Measurements from ENCODE around the gene ALPP. TPM values are rescaled to one million over a fixed set of nuclear protein-coding genes. Genes with fewer than 3 reads are reported as not detected.
"Not testable (repeated sequence)": the region's sequence is repeated elsewhere in the genome, so short reads cannot be mapped to it uniquely, and the experiment has no call there.

ALPP gene
- polyA plus RNA-seq, 1 donor from 2014 or later, result not detected

GRCh38 chr2:232332940-232333259, 45.7 kb upstream of the ALPP start:
- Histone ChIP-seq H2AFZ (ENCODE audit: low read depth, low read length) (no peak overlapping the region), H3K9ac (ENCODE audit: low read length) (no peak overlapping the region), H3K36me3 (ENCODE audit: insufficient read depth, low read length) (no peaks in the 10 kb centered on the region), H3K4me2 (ENCODE audit: low read length) (no peak overlapping the region), H3K27ac (ENCODE audit: low read length) (no peak overlapping the region), H3K79me2 (replicated peaks; ENCODE audit: insufficient read depth, low read length) (no peaks in the 10 kb centered on the region), H4K20me1 (ENCODE audit: insufficient read depth) (no peaks in the 10 kb centered on the region), H3K27me3 (ENCODE audit: insufficient read depth, low read depth, low read length) (no peaks in the 10 kb centered on the region), H3K9me2 (ENCODE audit: insufficient read depth, low read length) (no peaks in the 10 kb centered on the region), H3F3A (ENCODE audit: insufficient read depth, low read length, poor library complexity, severe bottlenecking) (no peaks in the 10 kb centered on the region), H3K9me3 (ENCODE audit: low read length) (no peaks in the 10 kb centered on the region), H3K4me3 (ENCODE audit: low read length) (no peak overlapping the region)
- TF ChIP-seq MXI1 (conservative IDR thresholded peaks at IDR 0.05; ENCODE audit: poor library complexity, severe bottlenecking), result no peak
- TF ChIP-seq EZH2 (IDR thresholded peaks at IDR 0.05; ENCODE audit: borderline replicate concordance, insufficient read depth, low read length, poor library complexity, severe bottlenecking), result no peak
- TF ChIP-seq RAD21 (conservative IDR thresholded peaks at IDR 0.05), result no peak
- TF ChIP-seq POLR2AphosphoS5 (IDR thresholded peaks at IDR 0.05), result no peak
- no peak for TF ChIP-seq CTCF (IDR thresholded peaks at IDR 0.05; ENCODE audit: poor library complexity, severe bottlenecking)
- no peak for TF ChIP-seq SMC3 (conservative IDR thresholded peaks at IDR 0.05; ENCODE audit: poor library complexity)
- no peak for TF ChIP-seq REST (IDR thresholded peaks at IDR 0.05; ENCODE audit: borderline replicate concordance)
- no peak for TF ChIP-seq EP300 (conservative IDR thresholded peaks at IDR 0.05; ENCODE audit: poor library complexity, severe bottlenecking)
- TF ChIP-seq TAF1 (IDR thresholded peaks at IDR 0.05; ENCODE audit: low read depth), result no peak

- no peak overlapping the region for H3K9ac ChIP-seq (ENCODE audit: low read length)
- no peak overlapping the region for H3K4me3 ChIP-seq (ENCODE audit: low read length)
- no peak overlapping the region for H3K27ac ChIP-seq (ENCODE audit: low read length)
- no peak overlapping the region for H3K4me2 ChIP-seq (ENCODE audit: low read length)
- H2AFZ ChIP-seq (ENCODE audit: low read depth, low read length), result no peak overlapping the region
- no peaks in the 10 kb centered on the region for H3K27me3 ChIP-seq (ENCODE audit: insufficient read depth, low read depth, low read length)
- TF ChIP-seq CTCF (IDR thresholded peaks at IDR 0.05; ENCODE audit: poor library complexity, severe bottlenecking), result no peak
- TF ChIP-seq MXI1 (conservative IDR thresholded peaks at IDR 0.05; ENCODE audit: poor library complexity, severe bottlenecking), result no peak
- TF ChIP-seq SMC3 (conservative IDR thresholded peaks at IDR 0.05; ENCODE audit: poor library complexity), result no peak
- no peak for TF ChIP-seq RAD21 (conservative IDR thresholded peaks at IDR 0.05)
- TF ChIP-seq EP300 (conservative IDR thresholded peaks at IDR 0.05; ENCODE audit: poor library complexity, severe bottlenecking), result no peak
- no peaks in the 10 kb centered on the region for H3K9me2 ChIP-seq (ENCODE audit: insufficient read depth, low read length)
- no peaks in the 10 kb centered on the region for H3K9me3 ChIP-seq (ENCODE audit: low read length)
- H3F3A ChIP-seq (ENCODE audit: insufficient read depth, low read length, poor library complexity, severe bottlenecking), result no peaks in the 10 kb centered on the region
- H3K79me2 ChIP-seq (replicated peaks; ENCODE audit: insufficient read depth, low read length), result no peaks in the 10 kb centered on the region
- no peaks in the 10 kb centered on the region for H4K20me1 ChIP-seq (ENCODE audit: insufficient read depth)
- H3K36me3 ChIP-seq (ENCODE audit: insufficient read depth, low read length), result no peaks in the 10 kb centered on the region
Observed at GRCh38 chr2:232333361-232334135, 45.0 kb upstream of the ALPP start.

- H3K79me2 ChIP-seq (replicated peaks; ENCODE audit: insufficient read depth, low read length); H3K27ac ChIP-seq (ENCODE audit: low read length); H3K4me3 ChIP-seq (ENCODE audit: low read length); H3K9ac ChIP-seq (ENCODE audit: low read length); H4K20me1 ChIP-seq (ENCODE audit: insufficient read depth); H3K27me3 ChIP-seq (ENCODE audit: insufficient read depth, low read depth, low read length); H2AFZ ChIP-seq (ENCODE audit: low read depth, low read length); H3K36me3 ChIP-seq (ENCODE audit: insufficient read depth, low read length); H3F3A ChIP-seq (ENCODE audit: insufficient read depth, low read length, poor library complexity, severe bottlenecking); H3K9me3 ChIP-seq (ENCODE audit: low read length); H3K9me2 ChIP-seq (ENCODE audit: insufficient read depth, low read length); H3K4me2 ChIP-seq (ENCODE audit: low read length): not testable (repeated sequence)
Observed at GRCh38 chr2:232334136-232334884, 44.2 kb upstream of the ALPP start.

- not testable (repeated sequence) for H3K36me3 ChIP-seq (ENCODE audit: insufficient read depth, low read length); H3F3A ChIP-seq (ENCODE audit: insufficient read depth, low read length, poor library complexity, severe bottlenecking); H3K9me2 ChIP-seq (ENCODE audit: insufficient read depth, low read length); H3K27me3 ChIP-seq (ENCODE audit: insufficient read depth, low read depth, low read length); H4K20me1 ChIP-seq (ENCODE audit: insufficient read depth); H3K4me3 ChIP-seq (ENCODE audit: low read length); H2AFZ ChIP-seq (ENCODE audit: low read depth, low read length); H3K9ac ChIP-seq (ENCODE audit: low read length); H3K9me3 ChIP-seq (ENCODE audit: low read length); H3K79me2 ChIP-seq (replicated peaks; ENCODE audit: insufficient read depth, low read length); H3K4me2 ChIP-seq (ENCODE audit: low read length); H3K27ac ChIP-seq (ENCODE audit: low read length)
Observed at GRCh38 chr2:232334885-232335205, 43.7 kb upstream of the ALPP start.

Measured in neural cell (in vitro differentiated cells).